HL-60 (cell line): ENCODE measurements around the gene PDGFA.

ENCODE experiments used
- POLR2AphosphoS5 ChIP-seq: IDR thresholded peaks from 2 replicates; pipeline ENCODE4 v1.6.1; 2012; ENCODE audit warnings: low read depth
- SPI1 ChIP-seq: IDR thresholded peaks from 2 replicates; pipeline ENCODE4 v1.6.1; 2012; ENCODE audit warnings: low read depth, mild to moderate bottlenecking, borderline replicate concordance
- TF ChIP-seq, protein P1 (sequence below): IDR thresholded peaks from one replicate; pipeline ENCODE4 v1.5.1; 2011; ENCODE audit warnings: low read length, control low read depth, inconsistent platforms; ENCODE audit not compliant: insufficient read depth

DNA sequence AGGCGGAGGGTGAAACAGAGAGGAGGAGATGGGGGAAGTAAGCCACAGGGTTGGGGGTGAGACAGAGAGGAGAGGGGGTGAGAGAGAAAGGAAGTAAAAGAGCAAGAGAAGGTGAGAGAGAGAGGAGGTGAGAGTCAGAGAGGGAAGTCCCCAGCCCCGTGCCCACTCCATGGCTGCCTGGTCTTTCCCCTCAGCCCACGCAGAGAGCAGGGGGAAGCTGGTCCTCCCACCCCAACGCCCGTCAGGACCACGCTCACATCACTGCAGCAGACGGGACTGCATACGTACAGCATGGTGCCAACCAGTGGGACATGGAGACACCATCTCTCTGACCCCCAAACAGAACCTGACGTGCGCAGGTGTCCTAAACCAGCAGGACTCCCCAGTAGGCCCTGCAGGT lies 12.1 kb upstream of the PDGFA start:
- TF ChIP-seq, protein P1, sequence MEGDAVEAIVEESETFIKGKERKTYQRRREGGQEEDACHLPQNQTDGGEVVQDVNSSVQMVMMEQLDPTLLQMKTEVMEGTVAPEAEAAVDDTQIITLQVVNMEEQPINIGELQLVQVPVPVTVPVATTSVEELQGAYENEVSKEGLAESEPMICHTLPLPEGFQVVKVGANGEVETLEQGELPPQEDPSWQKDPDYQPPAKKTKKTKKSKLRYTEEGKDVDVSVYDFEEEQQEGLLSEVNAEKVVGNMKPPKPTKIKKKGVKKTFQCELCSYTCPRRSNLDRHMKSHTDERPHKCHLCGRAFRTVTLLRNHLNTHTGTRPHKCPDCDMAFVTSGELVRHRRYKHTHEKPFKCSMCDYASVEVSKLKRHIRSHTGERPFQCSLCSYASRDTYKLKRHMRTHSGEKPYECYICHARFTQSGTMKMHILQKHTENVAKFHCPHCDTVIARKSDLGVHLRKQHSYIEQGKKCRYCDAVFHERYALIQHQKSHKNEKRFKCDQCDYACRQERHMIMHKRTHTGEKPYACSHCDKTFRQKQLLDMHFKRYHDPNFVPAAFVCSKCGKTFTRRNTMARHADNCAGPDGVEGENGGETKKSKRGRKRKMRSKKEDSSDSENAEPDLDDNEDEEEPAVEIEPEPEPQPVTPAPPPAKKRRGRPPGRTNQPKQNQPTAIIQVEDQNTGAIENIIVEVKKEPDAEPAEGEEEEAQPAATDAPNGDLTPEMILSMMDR: no peak
- TF ChIP-seq POLR2AphosphoS5: no peak
- TF ChIP-seq SPI1: no peak
